HEK293 (cell line): ENCODE results near the gene ASCC2.
A peak's percentile ranks its signal among the peaks of the same experiment; 100 is the strongest.

Experiments
- BCL6B ChIP-seq: fragments of 450-650 bp; formaldehyde crosslinking; IDR thresholded peaks from 2 replicates; pipeline ENCODE4 v1.5.1; 2017; ENCODE audit warnings: missing biosample characterization, missing genetic modification characterization
- EGR2 ChIP-seq: fragments of 450-650 bp; formaldehyde crosslinking; IDR thresholded peaks from 2 replicates; pipeline ENCODE4 v1.5.1; 2016; ENCODE audit warnings: low read depth, missing biosample characterization, missing genetic modification characterization
- HOXC10 ChIP-seq: sonication (generic); formaldehyde crosslinking; IDR thresholded peaks from 2 replicates; pipeline ENCODE4 v1.8.1; 2023; ENCODE audit warnings: mild to moderate bottlenecking, missing genetic modification reagents
- KLF16 ChIP-seq: fragments of 450-650 bp; formaldehyde crosslinking; IDR thresholded peaks from 2 replicates; pipeline ENCODE4 v1.5.1; 2017; ENCODE audit warnings: missing biosample characterization, missing genetic modification characterization
- SCRT2 ChIP-seq: fragments of 450-650 bp; formaldehyde crosslinking; IDR thresholded peaks from 2 replicates; pipeline ENCODE4 v1.5.1; 2016; ENCODE audit warnings: missing biosample characterization, missing genetic modification characterization
- SP3 ChIP-seq: fragments of 450-650 bp; formaldehyde crosslinking; IDR thresholded peaks from 2 replicates; pipeline ENCODE4 v1.5.1; 2016; ENCODE audit warnings: missing biosample characterization, missing genetic modification characterization
- TSHZ1 ChIP-seq: fragments of 450-650 bp; formaldehyde crosslinking; IDR thresholded peaks from 2 replicates; pipeline ENCODE4 v1.5.1; 2016; ENCODE audit warnings: missing biosample characterization, missing genetic modification characterization, borderline replicate concordance
- WT1 ChIP-seq: fragments of 450-650 bp; formaldehyde crosslinking; IDR thresholded peaks from 2 replicates; pipeline ENCODE4 v1.5.1; 2016; ENCODE audit warnings: missing biosample characterization, missing genetic modification characterization
- YY1 ChIP-seq: fragments of 450-650 bp; formaldehyde crosslinking; IDR thresholded peaks from 2 replicates; pipeline ENCODE4 v1.5.1; 2018; ENCODE audit warnings: missing biosample characterization, missing genetic modification characterization
- ZBTB21 ChIP-seq: fragments of 450-650 bp; formaldehyde crosslinking; IDR thresholded peaks from 2 replicates; pipeline ENCODE4 v1.5.1; 2017; ENCODE audit warnings: missing biosample characterization, missing genetic modification characterization
- ZNF157 ChIP-seq: fragments of 450-650 bp; formaldehyde crosslinking; IDR thresholded peaks from 2 replicates; pipeline ENCODE4 v1.5.1; 2016; ENCODE audit warnings: missing biosample characterization, missing genetic modification characterization
- ZNF239 ChIP-seq: fragments of 450-650 bp; formaldehyde crosslinking; IDR thresholded peaks from 2 replicates; pipeline ENCODE4 v1.5.1; 2016; ENCODE audit warnings: missing biosample characterization, missing genetic modification characterization
- ZNF324 ChIP-seq: fragments of 450-650 bp; formaldehyde crosslinking; IDR thresholded peaks from 2 replicates; pipeline ENCODE4 v1.5.1; 2016; ENCODE audit warnings: missing biosample characterization, missing genetic modification characterization
- ZNF335 ChIP-seq: fragments of 450-650 bp; formaldehyde crosslinking; conservative IDR thresholded peaks from 2 replicates; pipeline ENCODE4 v1.5.1; 2016; ENCODE audit warnings: missing biosample characterization, missing genetic modification characterization
- ZNF473 ChIP-seq: fragments of 450-650 bp; formaldehyde crosslinking; IDR thresholded peaks from 2 replicates; pipeline ENCODE4 v1.5.1; 2017; ENCODE audit warnings: missing biosample characterization, missing genetic modification characterization
- ZNF501 ChIP-seq: fragments of 450-650 bp; formaldehyde crosslinking; IDR thresholded peaks from 2 replicates; pipeline ENCODE4 v1.5.1; 2016; ENCODE audit warnings: missing biosample characterization, missing genetic modification characterization
- ZNF510 ChIP-seq: fragments of 450-650 bp; formaldehyde crosslinking; IDR thresholded peaks from 2 replicates; pipeline ENCODE4 v1.5.1; 2018; ENCODE audit warnings: mild to moderate bottlenecking, missing genetic modification characterization, missing biosample characterization; ENCODE audit not compliant: insufficient replicate concordance
- ZNF560 ChIP-seq: fragments of 450-650 bp; formaldehyde crosslinking; IDR thresholded peaks from 2 replicates; pipeline ENCODE4 v1.5.1; 2017; ENCODE audit warnings: missing biosample characterization, missing genetic modification characterization, borderline replicate concordance
- ZNF626 ChIP-seq: fragments of 450-650 bp; sonication (Bioruptor Pico); formaldehyde crosslinking; IDR thresholded peaks from 2 replicates; pipeline ENCODE4 v1.5.1; 2018; ENCODE audit warnings: missing biosample characterization, missing genetic modification characterization, inconsistent platforms
- ZNF677 ChIP-seq: fragments of 450-650 bp; IDR thresholded peaks from 2 replicates; pipeline ENCODE4 v1.5.0; 2018; ENCODE audit warnings: missing biosample characterization, mild to moderate bottlenecking, missing genetic modification characterization, moderate library complexity
- ZNF747 ChIP-seq: fragments of 450-650 bp; formaldehyde crosslinking; IDR thresholded peaks from 2 replicates; pipeline ENCODE4 v1.5.1; 2016; ENCODE audit warnings: missing biosample characterization, missing genetic modification characterization
- ZNF792 ChIP-seq: fragments of 450-650 bp; formaldehyde crosslinking; IDR thresholded peaks from 2 replicates; pipeline ENCODE4 v1.5.1; 2016; ENCODE audit warnings: missing biosample characterization, missing genetic modification characterization
- ZSCAN23 ChIP-seq: fragments of 450-650 bp; formaldehyde crosslinking; IDR thresholded peaks from 2 replicates; pipeline ENCODE4 v1.5.1; 2016; ENCODE audit warnings: missing biosample characterization, missing genetic modification characterization
- TF ChIP-seq, protein P1 (sequence below): fragments of 450-650 bp; formaldehyde crosslinking; IDR thresholded peaks from 2 replicates; pipeline ENCODE4 v1.5.1; 2017; ENCODE audit warnings: missing biosample characterization, missing genetic modification characterization
- TF ChIP-seq, protein P2 (sequence below): fragments of 450-650 bp; formaldehyde crosslinking; IDR thresholded peaks from 2 replicates; pipeline ENCODE4 v1.5.1; 2017; ENCODE audit warnings: missing biosample characterization, missing genetic modification characterization
- TF ChIP-seq, protein P3 (sequence below): fragments of 450-650 bp; formaldehyde crosslinking; IDR thresholded peaks from 2 replicates; pipeline ENCODE4 v1.5.1; 2016; ENCODE audit warnings: missing biosample characterization, missing genetic modification characterization
- TF ChIP-seq, protein P4 (sequence below): fragments of 450-650 bp; formaldehyde crosslinking; IDR thresholded peaks from 2 replicates; pipeline ENCODE4 v1.5.1; 2017; ENCODE audit warnings: missing biosample characterization, missing genetic modification characterization
- TF ChIP-seq, protein P5 (sequence below): fragments of 450-650 bp; IDR thresholded peaks from 2 replicates; pipeline ENCODE4 v1.5.1; 2018; ENCODE audit warnings: missing biosample characterization, mild to moderate bottlenecking, missing genetic modification characterization

Gene ASCC2

DNA sequence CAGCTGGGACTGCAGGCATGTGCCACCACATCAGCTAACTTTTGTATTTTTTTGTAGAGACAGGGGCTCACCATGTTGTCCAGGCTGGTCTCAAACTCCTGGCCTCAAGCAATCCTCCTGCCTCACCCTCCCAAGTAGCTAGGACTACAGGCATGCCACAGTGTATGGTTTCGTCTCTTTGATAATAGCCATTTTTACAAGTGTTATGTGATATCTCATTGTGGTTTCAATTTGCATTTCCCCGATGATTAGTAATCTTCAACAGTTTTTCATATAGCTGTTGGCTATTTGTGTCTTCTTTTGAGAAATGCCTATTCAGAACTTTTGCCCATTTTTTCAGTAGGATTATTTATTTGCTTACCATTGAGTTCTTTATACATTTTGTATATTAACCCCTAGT is 35.9 kb upstream of the ASCC2 start (continued):
- TF ChIP-seq TSHZ1 (tag by site-specific recombination), result no peak
- TF ChIP-seq ZNF677 (tag by site-specific recombination), result no peak
- no peak for TF ChIP-seq ZNF473 (tag by site-specific recombination)
- TF ChIP-seq ZNF510 (tag by site-specific recombination), result no peak
- TF ChIP-seq, protein P1, sequence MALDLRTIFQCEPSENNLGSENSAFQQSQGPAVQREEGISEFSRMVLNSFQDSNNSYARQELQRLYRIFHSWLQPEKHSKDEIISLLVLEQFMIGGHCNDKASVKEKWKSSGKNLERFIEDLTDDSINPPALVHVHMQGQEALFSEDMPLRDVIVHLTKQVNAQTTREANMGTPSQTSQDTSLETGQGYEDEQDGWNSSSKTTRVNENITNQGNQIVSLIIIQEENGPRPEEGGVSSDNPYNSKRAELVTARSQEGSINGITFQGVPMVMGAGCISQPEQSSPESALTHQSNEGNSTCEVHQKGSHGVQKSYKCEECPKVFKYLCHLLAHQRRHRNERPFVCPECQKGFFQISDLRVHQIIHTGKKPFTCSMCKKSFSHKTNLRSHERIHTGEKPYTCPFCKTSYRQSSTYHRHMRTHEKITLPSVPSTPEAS, result no peak
- no peak for TF ChIP-seq KLF16
- no peak for TF ChIP-seq WT1 (tag by site-specific recombination)
- no peak for TF ChIP-seq ZNF747 (tag by site-specific recombination)
- TF ChIP-seq, protein P2, sequence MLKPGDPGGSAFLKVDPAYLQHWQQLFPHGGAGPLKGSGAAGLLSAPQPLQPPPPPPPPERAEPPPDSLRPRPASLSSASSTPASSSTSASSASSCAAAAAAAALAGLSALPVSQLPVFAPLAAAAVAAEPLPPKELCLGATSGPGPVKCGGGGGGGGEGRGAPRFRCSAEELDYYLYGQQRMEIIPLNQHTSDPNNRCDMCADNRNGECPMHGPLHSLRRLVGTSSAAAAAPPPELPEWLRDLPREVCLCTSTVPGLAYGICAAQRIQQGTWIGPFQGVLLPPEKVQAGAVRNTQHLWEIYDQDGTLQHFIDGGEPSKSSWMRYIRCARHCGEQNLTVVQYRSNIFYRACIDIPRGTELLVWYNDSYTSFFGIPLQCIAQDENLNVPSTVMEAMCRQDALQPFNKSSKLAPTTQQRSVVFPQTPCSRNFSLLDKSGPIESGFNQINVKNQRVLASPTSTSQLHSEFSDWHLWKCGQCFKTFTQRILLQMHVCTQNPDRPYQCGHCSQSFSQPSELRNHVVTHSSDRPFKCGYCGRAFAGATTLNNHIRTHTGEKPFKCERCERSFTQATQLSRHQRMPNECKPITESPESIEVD (tag by site-specific recombination), result peak; percentile 40
- no peak for TF ChIP-seq ZSCAN23 (tag by site-specific recombination)
- TF ChIP-seq, protein P3, sequence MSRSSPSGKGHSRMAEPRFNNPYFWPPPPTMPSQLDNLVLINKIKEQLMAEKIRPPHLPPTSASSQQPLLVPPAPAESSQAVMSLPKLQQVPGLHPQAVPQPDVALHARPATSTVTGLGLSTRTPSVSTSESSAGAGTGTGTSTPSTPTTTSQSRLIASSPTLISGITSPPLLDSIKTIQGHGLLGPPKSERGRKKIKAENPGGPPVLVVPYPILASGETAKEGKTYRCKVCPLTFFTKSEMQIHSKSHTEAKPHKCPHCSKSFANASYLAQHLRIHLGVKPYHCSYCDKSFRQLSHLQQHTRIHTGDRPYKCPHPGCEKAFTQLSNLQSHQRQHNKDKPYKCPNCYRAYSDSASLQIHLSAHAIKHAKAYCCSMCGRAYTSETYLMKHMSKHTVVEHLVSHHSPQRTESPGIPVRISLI (tag by site-specific recombination), result peak; percentile 11; the same call in 1 of the 2 replicates
- TF ChIP-seq ZBTB21 (tag by site-specific recombination), result no peak
- TF ChIP-seq ZNF792, result no peak
- TF ChIP-seq, protein P4, sequence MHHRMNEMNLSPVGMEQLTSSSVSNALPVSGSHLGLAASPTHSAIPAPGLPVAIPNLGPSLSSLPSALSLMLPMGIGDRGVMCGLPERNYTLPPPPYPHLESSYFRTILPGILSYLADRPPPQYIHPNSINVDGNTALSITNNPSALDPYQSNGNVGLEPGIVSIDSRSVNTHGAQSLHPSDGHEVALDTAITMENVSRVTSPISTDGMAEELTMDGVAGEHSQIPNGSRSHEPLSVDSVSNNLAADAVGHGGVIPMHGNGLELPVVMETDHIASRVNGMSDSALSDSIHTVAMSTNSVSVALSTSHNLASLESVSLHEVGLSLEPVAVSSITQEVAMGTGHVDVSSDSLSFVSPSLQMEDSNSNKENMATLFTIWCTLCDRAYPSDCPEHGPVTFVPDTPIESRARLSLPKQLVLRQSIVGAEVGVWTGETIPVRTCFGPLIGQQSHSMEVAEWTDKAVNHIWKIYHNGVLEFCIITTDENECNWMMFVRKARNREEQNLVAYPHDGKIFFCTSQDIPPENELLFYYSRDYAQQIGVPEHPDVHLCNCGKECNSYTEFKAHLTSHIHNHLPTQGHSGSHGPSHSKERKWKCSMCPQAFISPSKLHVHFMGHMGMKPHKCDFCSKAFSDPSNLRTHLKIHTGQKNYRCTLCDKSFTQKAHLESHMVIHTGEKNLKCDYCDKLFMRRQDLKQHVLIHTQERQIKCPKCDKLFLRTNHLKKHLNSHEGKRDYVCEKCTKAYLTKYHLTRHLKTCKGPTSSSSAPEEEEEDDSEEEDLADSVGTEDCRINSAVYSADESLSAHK (tag by site-specific recombination), result 0 out of 2 replicates have a peak, but pooled peaks have one; percentile 46
- TF ChIP-seq HOXC10, result no peak
- TF ChIP-seq BCL6B (tag by site-specific recombination), result no peak
- no peak for TF ChIP-seq SP3 (tag by site-specific recombination)
- TF ChIP-seq ZNF626 (tag by site-specific recombination), result no peak
- peak; percentile 22; the same call in 1 of the 2 replicates for TF ChIP-seq ZNF335 (tag by site-specific recombination)
- no peak for TF ChIP-seq ZNF324 (tag by site-specific recombination)
- no peak for TF ChIP-seq YY1 (tag by site-specific recombination)
- peak; percentile 63 for TF ChIP-seq SCRT2
- TF ChIP-seq ZNF560 (tag by site-specific recombination), result no peak
- TF ChIP-seq, protein P5, sequence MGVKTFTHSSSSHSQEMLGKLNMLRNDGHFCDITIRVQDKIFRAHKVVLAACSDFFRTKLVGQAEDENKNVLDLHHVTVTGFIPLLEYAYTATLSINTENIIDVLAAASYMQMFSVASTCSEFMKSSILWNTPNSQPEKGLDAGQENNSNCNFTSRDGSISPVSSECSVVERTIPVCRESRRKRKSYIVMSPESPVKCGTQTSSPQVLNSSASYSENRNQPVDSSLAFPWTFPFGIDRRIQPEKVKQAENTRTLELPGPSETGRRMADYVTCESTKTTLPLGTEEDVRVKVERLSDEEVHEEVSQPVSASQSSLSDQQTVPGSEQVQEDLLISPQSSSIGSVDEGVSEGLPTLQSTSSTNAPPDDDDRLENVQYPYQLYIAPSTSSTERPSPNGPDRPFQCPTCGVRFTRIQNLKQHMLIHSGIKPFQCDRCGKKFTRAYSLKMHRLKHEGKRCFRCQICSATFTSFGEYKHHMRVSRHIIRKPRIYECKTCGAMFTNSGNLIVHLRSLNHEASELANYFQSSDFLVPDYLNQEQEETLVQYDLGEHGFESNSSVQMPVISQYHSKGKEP (tag by site-specific recombination), result 0 out of 2 replicates have a peak, but pooled peaks have one; percentile 7
- TF ChIP-seq ZNF501 (tag by site-specific recombination), result no peak
- TF ChIP-seq EGR2, result no peak
- no peak for TF ChIP-seq ZNF239 (tag by site-specific recombination)
- no peak for TF ChIP-seq ZNF157 (tag by site-specific recombination)
